Activated T-cell treated with anti-CD3 and anti-CD28 coated beads, Interleukin-2, amount 50 U/mL, for 48 hours (primary cell): ENCODE measurements around the gene ALPI.
"Not testable (repeated sequence)": the region's sequence is repeated elsewhere in the genome, so short reads cannot be mapped to it uniquely, and the experiment has no call there.

Experiments used
- DNase-seq, 2 experiments: peaks; one replicate each; pipeline ENCODE4 v3.0.0-alpha.2; 2020

The ALPI gene

GRCh38 chr2:232443669-232444408 is 12.1 kb upstream of the ALPI start:
- not testable (repeated sequence) for DNase-seq

- peak; percentile 82 to 85 for DNase-seq
Observed at GRCh38 chr2:232444409-232445148, 11.4 kb upstream of the ALPI start.

GRCh38 chr2:232445149-232445885 is 10.6 kb upstream of the ALPI start:
- not testable (repeated sequence) for DNase-seq

GRCh38 chr2:232446266-232446777 is 9.6 kb upstream of the ALPI start:
- not testable (repeated sequence) for DNase-seq

DNA sequence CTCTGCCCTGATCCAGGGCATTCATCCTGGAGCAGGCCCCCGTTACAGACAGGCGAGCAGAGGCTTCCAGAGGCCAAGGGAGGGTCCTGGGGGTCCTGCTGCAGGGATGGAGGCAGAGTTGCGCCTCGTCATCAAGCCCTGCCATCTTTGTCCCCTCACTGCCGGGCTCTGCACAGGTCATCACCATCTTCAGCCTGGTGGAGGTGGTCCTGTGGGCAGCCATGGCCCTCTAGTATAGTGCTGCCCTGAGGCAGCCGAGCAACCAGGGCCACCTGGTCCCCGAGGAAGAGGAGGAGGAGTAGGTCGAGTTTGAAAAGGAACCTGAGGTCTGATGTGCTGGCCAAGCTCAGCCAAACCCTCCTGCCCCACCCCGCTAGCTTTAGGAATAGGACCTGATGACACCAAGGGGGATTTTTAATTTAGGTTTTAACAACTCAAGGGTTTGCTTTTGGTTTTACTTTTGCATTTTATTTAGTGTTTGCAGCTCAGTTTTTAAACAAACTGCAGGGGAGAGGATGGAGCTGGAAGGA is 8.8 kb upstream of the ALPI start:
- DNase-seq, result no peak

DNA sequence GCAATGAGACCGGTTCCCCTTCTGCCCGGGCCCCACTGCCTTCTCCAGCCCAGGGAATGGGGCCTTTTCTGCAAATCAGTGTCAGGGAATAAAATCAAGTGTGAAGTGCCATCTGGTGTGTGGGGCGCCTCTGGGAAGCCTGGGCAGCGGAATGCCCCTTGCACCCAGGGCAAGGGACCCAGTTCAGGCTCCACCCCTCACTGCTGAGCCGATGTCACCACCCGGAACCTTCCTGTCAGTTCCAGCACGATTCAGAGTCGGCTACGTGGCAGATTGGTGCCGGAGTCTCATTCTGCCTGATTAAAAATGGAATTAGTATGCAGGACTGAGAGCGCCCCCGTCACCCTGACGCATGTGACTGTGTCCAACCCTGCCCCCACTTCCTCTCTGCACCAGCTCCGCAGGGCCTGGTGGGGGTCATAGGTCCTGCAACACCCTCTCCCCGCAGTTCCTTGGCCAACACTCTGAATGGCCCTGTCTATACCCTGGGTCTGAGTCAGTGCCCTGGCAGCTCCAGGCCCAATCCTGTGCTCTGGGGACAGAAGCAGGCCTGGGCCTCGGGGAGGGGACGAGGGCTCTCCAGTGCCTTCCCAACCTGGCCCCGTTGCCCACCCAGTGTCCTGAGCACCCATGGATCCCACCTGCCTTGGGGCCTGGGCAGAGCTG is 8.2 kb upstream of the ALPI start:
- DNase-seq, result no peak

GRCh38 chr2:232448304-232448690 is 7.7 kb upstream of the ALPI start:
- DNase-seq, result no peak

- no peak for DNase-seq
Observed at GRCh38 chr2:232449964-232450363, 6.0 kb upstream of the ALPI start.

GRCh38 chr2:232451645-232452044 is 4.3 kb upstream of the ALPI start:
- DNase-seq, result not testable (repeated sequence)

- DNase-seq, result no peak
Observed at GRCh38 chr2:232454630-232455029, 1.3 kb upstream of the ALPI start.

- DNase-seq, result no peak
Observed at GRCh38 chr2:232456296-232457120, 555 bp downstream of the ALPI start.

- peak in 1 of 2 experiments; percentile 9 for DNase-seq
Observed at GRCh38 chr2:232457121-232458011, 1.4 kb downstream of the ALPI start.

- DNase-seq, result peak in 1 of 2 experiments; percentile 7
Observed at GRCh38 chr2:232458051-232458660, 2.2 kb downstream of the ALPI start.

GRCh38 chr2:232458661-232459418 is 2.9 kb downstream of the ALPI start:
- no peak for DNase-seq

DNA sequence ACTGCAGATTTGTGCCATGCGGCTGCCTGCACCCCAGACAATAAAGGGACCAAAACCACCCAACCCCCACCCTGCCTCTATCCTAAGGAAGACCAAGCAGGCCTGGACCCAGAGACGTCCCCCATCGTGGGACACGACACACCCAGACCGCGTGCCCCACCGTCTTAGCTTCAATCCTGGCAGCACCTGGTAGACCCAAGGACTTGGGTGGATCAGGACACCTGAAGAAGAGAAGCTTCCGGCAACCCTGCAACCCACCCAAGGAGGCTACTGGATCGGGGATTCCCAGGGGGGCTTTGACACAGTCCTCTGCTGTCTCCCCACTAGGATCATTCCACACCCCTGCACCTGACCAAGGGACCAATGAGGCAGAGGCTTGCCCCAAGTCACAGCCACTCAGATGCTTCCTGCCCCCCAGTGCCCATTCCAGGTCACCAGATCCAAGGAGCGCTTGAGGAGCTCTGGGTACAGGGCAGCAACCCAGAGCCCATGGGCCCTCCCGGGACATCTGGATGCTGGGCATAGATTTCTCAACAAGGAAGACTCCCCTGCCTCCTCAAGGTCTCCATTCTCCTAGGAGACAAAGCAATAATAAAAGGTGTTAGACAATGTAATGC is 3.6 kb downstream of the ALPI start:
- peak in 1 of 2 experiments; percentile 8 for DNase-seq

GRCh38 chr2:232460171-232460570 is 4.2 kb downstream of the ALPI start:
- DNase-seq, result no peak

GRCh38 chr2:232463701-232464543 is 8.0 kb downstream of the ALPI start:
- DNase-seq, result no peak

GRCh38 chr2:232464544-232464885 is 8.6 kb downstream of the ALPI start:
- DNase-seq, result no peak
